IMR-90 (cell line): ENCODE results near the gene LAMC2. TPM values are rescaled to one million over a fixed set of nuclear protein-coding genes. Genes with fewer than 3 reads are reported as not detected.

Source experiments
- ATAC-seq: fragments of 200-7000 bp; cut with Tn5 transposase; 2 replicates; pipeline ENCODE4 v1.9.1; 2020; ENCODE audit warnings: low read depth, mild to moderate bottlenecking, moderate library complexity
- BruUV-seq: library from RNA; stranded (reverse); fragments of 400-500 nt; replicated peaks from 2 replicates; lab custom pipeline; 2021; lab: Mats Ljungman, UMichigan
- CTCF ChIA-PET: fragments of 300-600 bp; formaldehyde crosslinking; extraction: SDS; loops from one replicate; lab custom pipeline; 2021; ENCODE audit warnings: antibody characterized with exemption; lab: Yijun Ruan, JAX
- POLR2A ChIA-PET: fragments of 300-600 bp; sonication (Branson Sonifier 250); formaldehyde crosslinking; loops from one replicate; lab custom pipeline; 2022; ENCODE audit warnings: antibody characterized with exemption; ENCODE audit not compliant: unreplicated experiment; lab: Charles Lee
- DNase-seq: peaks from one replicate; pipeline ENCODE4 v3.0.0; 2013
- H2AFZ ChIP-seq: replicated peaks from 2 replicates; pipeline ENCODE3; 2013; ENCODE audit warnings: low read length, mild to moderate bottlenecking; ENCODE audit not compliant: poor library complexity
- H2AK5ac ChIP-seq: 2 replicates; pipeline ENCODE4 v1.6.1; 2013; ENCODE audit warnings: low read depth, low read length, inconsistent platforms
- H2AK9ac ChIP-seq: replicated peaks from 2 replicates; pipeline ENCODE3; 2013; ENCODE audit warnings: mild to moderate bottlenecking, low read depth, low read length, moderate library complexity; ENCODE audit not compliant: poor library complexity
- H2BK120ac ChIP-seq: 2 replicates; pipeline ENCODE4 v1.6.1; 2013; ENCODE audit warnings: low read depth, low read length, inconsistent platforms
- H2BK15ac ChIP-seq: 3 replicates; pipeline ENCODE4 v1.6.1; 2013; ENCODE audit warnings: low read depth, low read length, inconsistent platforms
- H2BK20ac ChIP-seq: 2 replicates; pipeline ENCODE4 v1.6.1; 2013; ENCODE audit warnings: low read depth, mild to moderate bottlenecking, inconsistent platforms, low read length, moderate library complexity
- H2BK5ac ChIP-seq: 2 replicates; pipeline ENCODE4 v1.6.1; 2013; ENCODE audit warnings: mild to moderate bottlenecking, low read depth, low read length, inconsistent platforms; ENCODE audit not compliant: poor library complexity, severe bottlenecking
- H3K14ac ChIP-seq: replicated peaks from 2 replicates; pipeline ENCODE4 v1.6.1; 2013; ENCODE audit warnings: low read depth, low read length, inconsistent platforms
- H3K18ac ChIP-seq: 2 replicates; pipeline ENCODE4 v1.6.1; 2013; ENCODE audit warnings: low read depth, low read length, control low read depth
- H3K23ac ChIP-seq: 2 replicates; pipeline ENCODE4 v1.6.1; 2013; ENCODE audit warnings: low read depth, low read length, inconsistent platforms
- H3K27ac ChIP-seq: 2 replicates; pipeline ENCODE4 v1.5.1; 2013; ENCODE audit warnings: mild to moderate bottlenecking, control low read depth, low read length; ENCODE audit not compliant: insufficient read depth
- H3K27me3 ChIP-seq: 2 replicates; pipeline ENCODE4 v1.6.1; 2013; ENCODE audit warnings: low read length; ENCODE audit not compliant: control insufficient read depth, insufficient read depth
- H3K36me3 ChIP-seq: 2 replicates; pipeline ENCODE4 v1.6.1; 2013; ENCODE audit warnings: low read length, mixed read lengths; ENCODE audit not compliant: control insufficient read depth, insufficient read depth
- H3K4ac ChIP-seq: 2 replicates; pipeline ENCODE4 v1.6.1; 2013; ENCODE audit warnings: low read depth, low read length, inconsistent platforms
- H3K4me1 ChIP-seq: 2 replicates; pipeline ENCODE4 v1.6.1; 2013; ENCODE audit warnings: low read length, mixed read lengths; ENCODE audit not compliant: control insufficient read depth, insufficient read depth
- H3K4me2 ChIP-seq: 2 replicates; pipeline ENCODE4 v1.6.1; 2013; ENCODE audit warnings: low read depth, mild to moderate bottlenecking, control low read depth, low read length, moderate library complexity
- H3K4me3 ChIP-seq: 2 replicates; pipeline ENCODE4 v1.5.1; 2013; ENCODE audit warnings: low read depth, mild to moderate bottlenecking, control low read depth, low read length, moderate library complexity; ENCODE audit not compliant: insufficient read depth
- H3K56ac ChIP-seq: 2 replicates; pipeline ENCODE4 v1.6.1; 2013; ENCODE audit warnings: low read length, inconsistent platforms; ENCODE audit not compliant: insufficient read depth; ENCODE audit errors: extremely low read depth
- H3K79me1 ChIP-seq, 2 experiments: 2 replicates each; pipeline ENCODE4 v1.6.1; 2013; ENCODE audit warnings: low read length in 2 of 2, inconsistent platforms in 1 of 2, low read depth in 1 of 2
- H3K9ac ChIP-seq: 2 replicates; pipeline ENCODE4 v1.6.1; 2013; ENCODE audit warnings: low read depth, low read length, control low read depth
- H3K9me1 ChIP-seq: 2 replicates; pipeline ENCODE4 v1.6.1; 2013; ENCODE audit warnings: low read length, inconsistent platforms; ENCODE audit not compliant: insufficient read depth
- H3K9me3 ChIP-seq: 2 replicates; pipeline ENCODE4 v1.6.1; 2013; ENCODE audit warnings: low read length; ENCODE audit not compliant: control insufficient read depth, insufficient read depth
- H4K20me1 ChIP-seq: 2 replicates; pipeline ENCODE4 v1.6.1; 2013; ENCODE audit warnings: low read length, inconsistent platforms; ENCODE audit not compliant: insufficient read depth
- H4K5ac ChIP-seq: 2 replicates; pipeline ENCODE4 v1.6.1; 2013; ENCODE audit warnings: mild to moderate bottlenecking, low read depth, low read length, control low read depth
- H4K8ac ChIP-seq, 2 experiments: 2 replicates each; pipeline ENCODE4 v1.6.1; 2013; ENCODE audit warnings: low read depth in 2 of 2, low read length in 2 of 2, control low read depth in 1 of 2, inconsistent platforms in 1 of 2
- H4K91ac ChIP-seq: 2 replicates; pipeline ENCODE4 v1.6.1; 2013; ENCODE audit warnings: low read depth, low read length, inconsistent platforms; ENCODE audit not compliant: insufficient read depth
- BHLHE40 ChIP-seq: fragments of 150-350 bp; IDR thresholded peaks from 2 replicates; pipeline ENCODE4 v1.6.1; 2016; ENCODE audit warnings: mild to moderate bottlenecking, low read depth, low read length
- CEBPB ChIP-seq: IDR thresholded peaks from 2 replicates; pipeline ENCODE4 v1.6.1; 2012; ENCODE audit warnings: low read depth, low read length, improper control_type of control experiment
- CHD1 ChIP-seq: IDR thresholded peaks from 2 replicates; pipeline ENCODE4 v1.6.1; 2012; ENCODE audit warnings: low read depth, low read length, improper control_type of control experiment
- FOS ChIP-seq: fragments of 150-350 bp; IDR thresholded peaks from 2 replicates; pipeline ENCODE4 v1.6.1; 2016; ENCODE audit warnings: low read depth, low read length
- MAFK ChIP-seq: IDR thresholded peaks from 2 replicates; pipeline ENCODE4 v1.6.1; 2012; ENCODE audit warnings: low read depth, low read length, improper control_type of control experiment
- MAZ ChIP-seq: IDR thresholded peaks from 2 replicates; pipeline ENCODE4 v1.6.1; 2012; ENCODE audit warnings: low read depth, mild to moderate bottlenecking, low read length, improper control_type of control experiment, moderate library complexity, borderline replicate concordance
- MXI1 ChIP-seq: IDR thresholded peaks from 2 replicates; pipeline ENCODE4 v1.6.1; 2012; ENCODE audit warnings: low read depth, mild to moderate bottlenecking, low read length, moderate library complexity, borderline replicate concordance
- NFE2L2 ChIP-seq: fragments of 150-350 bp; IDR thresholded peaks from 2 replicates; pipeline ENCODE4 v1.6.1; 2016; ENCODE audit warnings: low read depth, mild to moderate bottlenecking, low read length
- POLR2A ChIP-seq: IDR thresholded peaks from 2 replicates; pipeline ENCODE4 v1.6.1; 2012; ENCODE audit warnings: mild to moderate bottlenecking, low read depth, low read length
- RAD21 ChIP-seq: IDR thresholded peaks from 2 replicates; pipeline ENCODE4 v1.6.1; 2012; ENCODE audit warnings: low read length, improper control_type of control experiment
- RCOR1 ChIP-seq: IDR thresholded peaks from 2 replicates; pipeline ENCODE4 v1.6.1; 2012; ENCODE audit warnings: mild to moderate bottlenecking, low read length, improper control_type of control experiment; ENCODE audit not compliant: insufficient replicate concordance
- SMC3 ChIP-seq: fragments of 150-350 bp; IDR thresholded peaks from 2 replicates; pipeline ENCODE4 v1.6.1; 2016; ENCODE audit warnings: low read depth, mild to moderate bottlenecking, antibody characterized with exemption, low read length, moderate library complexity
- WGBS, 2 experiments: methylation state at CpG; one replicate each; pipeline versions ENCODE4 v1.1.5 to v1.1.7; 2013; ENCODE audit warnings: missing lambda C conversion rate in 2 of 2; ENCODE audit not compliant: insufficient read length in 1 of 2; ENCODE audit errors: extremely low coverage in 2 of 2; 5-methylcytosine and 5-hydroxymethylcytosine counted together
- dilution Hi-C: fragments of 300-500 bp; cut with HindIII; formaldehyde crosslinking; loops from one replicate; pipeline ENCODE4 v1.14.3; 2018; ENCODE audit warnings: low sequenced_read_pairs; ENCODE audit not compliant: unreplicated experiment
- in situ Hi-C: fragments of 300-500 bp; cut with MboI; formaldehyde crosslinking; loops from 3 replicates; pipeline ENCODE4 v1.14.3; 2019; ENCODE audit warnings: low sequenced_read_pairs, inconsistent platforms, mixed read lengths
- intact Hi-C: fragments of 100-400 bp; cut with micrococcal nuclease; formaldehyde crosslinking; loops from 2 replicates; pipeline ENCODE4 v1.10.0; 2022
- polyA plus RNA-seq, 3 experiments: library from polyadenylated mRNA; depleted of rRNA; stranded (reverse); fragments of >200 nt; gene quantifications; 2 replicates each; pipeline ENCODE4 v1.2.3, GENCODE V29; 2012; ENCODE audit warnings: low replicate concordance in 1 of 3
- total RNA-seq: library from RNA; depleted of rRNA; stranded (reverse); fragments of >200 nt; gene quantifications from 2 replicates; pipeline ENCODE4 v1.2.3, GENCODE V29; 2012
- TF ChIP-seq, protein P1 (sequence below): conservative IDR thresholded peaks from 2 replicates; pipeline ENCODE4 v1.5.1; 2012; ENCODE audit warnings: mild to moderate bottlenecking, low read depth, low read length, improper control_type of control experiment
- TF ChIP-seq, protein P2 (sequence below): fragments of 150-350 bp; IDR thresholded peaks from 2 replicates; pipeline ENCODE4 v1.6.1; 2017; ENCODE audit warnings: mild to moderate bottlenecking, antibody characterized with exemption, low read length, low read depth
- TF ChIP-seq, protein P3 (sequence below): fragments of 150-350 bp; IDR thresholded peaks from 2 replicates; pipeline ENCODE4 v1.6.1; 2016; ENCODE audit warnings: low read depth, mild to moderate bottlenecking, low read length, moderate library complexity, borderline replicate concordance

LAMC2 gene
- total and polyA plus RNA-seq, 2 of the 4 experiments (the other 2 are of a cell fraction), result 2.3 to 2.8 TPM

DNA sequence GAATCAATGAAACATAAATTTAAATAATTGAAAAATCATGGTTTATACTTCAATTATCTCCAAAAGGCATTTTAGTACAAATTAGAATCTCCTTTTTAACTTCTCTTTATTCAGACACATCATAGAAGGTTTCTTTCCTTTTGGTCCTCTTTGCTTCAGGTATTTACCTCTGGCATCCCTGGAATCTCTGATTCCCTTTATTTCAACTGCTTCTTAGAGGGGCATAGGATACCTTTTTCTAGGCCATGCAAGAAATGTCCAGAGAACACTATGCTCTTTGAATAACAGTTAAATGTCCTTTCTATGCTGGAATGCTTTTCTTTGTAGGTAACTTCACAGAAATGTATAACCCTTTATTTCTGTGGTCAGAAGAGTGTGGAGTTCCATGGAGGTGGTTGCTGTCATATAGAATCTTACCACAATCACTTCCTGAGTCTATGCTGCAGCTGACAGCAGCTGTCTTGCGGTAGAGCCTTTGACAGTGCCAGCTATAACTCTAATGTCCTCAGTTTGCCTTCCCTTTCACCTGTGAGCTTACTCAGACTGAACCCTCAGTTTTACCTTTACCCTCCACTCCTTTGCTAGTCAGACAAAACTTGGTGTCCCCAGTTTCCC, 8.6 kb downstream of the LAMC2 start:
- DNase-seq (no peak), ATAC-seq (no peak)
- H2AFZ ChIP-seq, result no peak overlapping the region
- H3K18ac ChIP-seq, result peak overlapping the region; percentile 2; the same call in 1 of the 2 replicates
- H2BK120ac ChIP-seq, result no peak overlapping the region
- no peak overlapping the region for H3K4me2 ChIP-seq
- no TSS peak for BruUV-seq
- no peak overlapping the region for H3K56ac ChIP-seq
- H3K9ac ChIP-seq, result no peak overlapping the region
- H3K23ac ChIP-seq, result peak overlapping the region; percentile 2; the same call in 1 of the 2 replicates
- peak overlapping the region; percentile 35 for H3K4ac ChIP-seq
- 0 out of 4 replicates have a peak overlapping the region, but pooled peaks of 1 of the 2 experiments have one; percentile 7 for H4K8ac ChIP-seq
- no peaks in the 10 kb centered on the region for H3K79me1 ChIP-seq
- TF ChIP-seq, protein P1, sequence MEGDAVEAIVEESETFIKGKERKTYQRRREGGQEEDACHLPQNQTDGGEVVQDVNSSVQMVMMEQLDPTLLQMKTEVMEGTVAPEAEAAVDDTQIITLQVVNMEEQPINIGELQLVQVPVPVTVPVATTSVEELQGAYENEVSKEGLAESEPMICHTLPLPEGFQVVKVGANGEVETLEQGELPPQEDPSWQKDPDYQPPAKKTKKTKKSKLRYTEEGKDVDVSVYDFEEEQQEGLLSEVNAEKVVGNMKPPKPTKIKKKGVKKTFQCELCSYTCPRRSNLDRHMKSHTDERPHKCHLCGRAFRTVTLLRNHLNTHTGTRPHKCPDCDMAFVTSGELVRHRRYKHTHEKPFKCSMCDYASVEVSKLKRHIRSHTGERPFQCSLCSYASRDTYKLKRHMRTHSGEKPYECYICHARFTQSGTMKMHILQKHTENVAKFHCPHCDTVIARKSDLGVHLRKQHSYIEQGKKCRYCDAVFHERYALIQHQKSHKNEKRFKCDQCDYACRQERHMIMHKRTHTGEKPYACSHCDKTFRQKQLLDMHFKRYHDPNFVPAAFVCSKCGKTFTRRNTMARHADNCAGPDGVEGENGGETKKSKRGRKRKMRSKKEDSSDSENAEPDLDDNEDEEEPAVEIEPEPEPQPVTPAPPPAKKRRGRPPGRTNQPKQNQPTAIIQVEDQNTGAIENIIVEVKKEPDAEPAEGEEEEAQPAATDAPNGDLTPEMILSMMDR, result no peak
- TF ChIP-seq FOS, result no peak
- TF ChIP-seq SMC3, result no peak
- TF ChIP-seq, protein P2, sequence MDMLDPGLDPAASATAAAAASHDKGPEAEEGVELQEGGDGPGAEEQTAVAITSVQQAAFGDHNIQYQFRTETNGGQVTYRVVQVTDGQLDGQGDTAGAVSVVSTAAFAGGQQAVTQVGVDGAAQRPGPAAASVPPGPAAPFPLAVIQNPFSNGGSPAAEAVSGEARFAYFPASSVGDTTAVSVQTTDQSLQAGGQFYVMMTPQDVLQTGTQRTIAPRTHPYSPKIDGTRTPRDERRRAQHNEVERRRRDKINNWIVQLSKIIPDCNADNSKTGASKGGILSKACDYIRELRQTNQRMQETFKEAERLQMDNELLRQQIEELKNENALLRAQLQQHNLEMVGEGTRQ, result no peak
- TF ChIP-seq CHD1, result no peak
- TF ChIP-seq, protein P3, sequence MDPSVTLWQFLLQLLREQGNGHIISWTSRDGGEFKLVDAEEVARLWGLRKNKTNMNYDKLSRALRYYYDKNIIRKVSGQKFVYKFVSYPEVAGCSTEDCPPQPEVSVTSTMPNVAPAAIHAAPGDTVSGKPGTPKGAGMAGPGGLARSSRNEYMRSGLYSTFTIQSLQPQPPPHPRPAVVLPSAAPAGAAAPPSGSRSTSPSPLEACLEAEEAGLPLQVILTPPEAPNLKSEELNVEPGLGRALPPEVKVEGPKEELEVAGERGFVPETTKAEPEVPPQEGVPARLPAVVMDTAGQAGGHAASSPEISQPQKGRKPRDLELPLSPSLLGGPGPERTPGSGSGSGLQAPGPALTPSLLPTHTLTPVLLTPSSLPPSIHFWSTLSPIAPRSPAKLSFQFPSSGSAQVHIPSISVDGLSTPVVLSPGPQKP, result no peak
- TF ChIP-seq BHLHE40, result no peak
- no peak for TF ChIP-seq MAZ
- TF ChIP-seq RCOR1, result no peak
- no peak for TF ChIP-seq MXI1
- no peak for TF ChIP-seq RAD21
- TF ChIP-seq CEBPB, result no peak
- no peak for TF ChIP-seq MAFK
- TF ChIP-seq NFE2L2, result no peak
- TF ChIP-seq POLR2A, result no peak
- no peak overlapping the region for H4K91ac ChIP-seq
- no peak overlapping the region for H2BK5ac ChIP-seq
- dilution Hi-C loops, result no loop called here
- peaks cover 9% of the 10 kb centered on the region for H3K4me1 ChIP-seq
- H3K9me1 ChIP-seq, result peaks cover 7% of the 10 kb centered on the region
- H4K5ac ChIP-seq, result peak overlapping the region; percentile 39; the same call in 1 of the 2 replicates
- in situ Hi-C loops, result no loop called here
- H4K20me1 ChIP-seq, result no peaks in the 10 kb centered on the region
- no peaks in the 10 kb centered on the region for H3K36me3 ChIP-seq
- CTCF ChIA-PET, result interaction anchor here (0.5 to 1.1 kb wide), 2 partner anchors 30 to 53 kb away, joined by 3 to 4 read pairs; no protein-coding TSS in a partner anchor
- no peak overlapping the region for H3K27ac ChIP-seq
- H3K9me3 ChIP-seq, result no peaks in the 10 kb centered on the region
- peak overlapping the region; percentile 27; the same call in 1 of the 2 replicates for H2BK20ac ChIP-seq
- 0 out of 3 replicates have a peak overlapping the region, but pooled peaks have one; percentile 45 for H2BK15ac ChIP-seq
- intact Hi-C loops, result no loop called here
- H2AK5ac ChIP-seq, result peak overlapping the region; percentile 61
- POLR2A ChIA-PET, result no interaction called here
- WGBS, 2 experiments, result no CpG with 5 or more reads among the region's 1 CpG
- H3K27me3 ChIP-seq, result no peaks in the 10 kb centered on the region
- no peak overlapping the region for H2AK9ac ChIP-seq
- peak overlapping the region; percentile 10; the same call in 1 of the 2 replicates for H3K14ac ChIP-seq
- no peak overlapping the region for H3K4me3 ChIP-seq
